Measurements from ENCODE around the gene SLC26A11.

- TF ChIP-seq CTCF (IDR thresholded peaks at IDR 0.05) (no peak), EZH2phosphoT487 (IDR thresholded peaks at IDR 0.05) (no peak)
These were observed 18.0 kb upstream of the SLC26A11 start for GRCh38 chr17:80202197-80202596.
